Fibroblast of skin of scalp (primary cell): ENCODE measurements around the gene ALPI. TPM values are rescaled to one million over a fixed set of nuclear protein-coding genes. Genes with fewer than 3 reads are reported as not detected.
"Not testable (repeated sequence)": the region's sequence is repeated elsewhere in the genome, so short reads cannot be mapped to it uniquely, and the experiment has no call there.

Source experiments
- DNase-seq: peaks from one replicate; pipeline ENCODE4 v3.0.0-alpha.2; 2013
- polyA plus RNA-seq, 2 experiments: library from polyadenylated mRNA; unstranded; fragments of 120-200 nt; gene quantifications; one replicate each; pipeline ENCODE4 v1.2.1, GENCODE V29; 2013; ENCODE audit not compliant: insufficient read length in 2 of 2

Gene ALPI
- not detected for polyA plus RNA-seq (2013, experiment 1 of 2; ENCODE audit: insufficient read length)
- not detected for polyA plus RNA-seq (2013, experiment 2 of 2; ENCODE audit: insufficient read length)

GRCh38 chr2:232455426-232456255, at the start of gene ALPI:
Gene ALPI (plus strand): TSS chr2:232456153. CDS start chr2:232456200, 47 bp downstream.
- DNase-seq = no peak

DNA sequence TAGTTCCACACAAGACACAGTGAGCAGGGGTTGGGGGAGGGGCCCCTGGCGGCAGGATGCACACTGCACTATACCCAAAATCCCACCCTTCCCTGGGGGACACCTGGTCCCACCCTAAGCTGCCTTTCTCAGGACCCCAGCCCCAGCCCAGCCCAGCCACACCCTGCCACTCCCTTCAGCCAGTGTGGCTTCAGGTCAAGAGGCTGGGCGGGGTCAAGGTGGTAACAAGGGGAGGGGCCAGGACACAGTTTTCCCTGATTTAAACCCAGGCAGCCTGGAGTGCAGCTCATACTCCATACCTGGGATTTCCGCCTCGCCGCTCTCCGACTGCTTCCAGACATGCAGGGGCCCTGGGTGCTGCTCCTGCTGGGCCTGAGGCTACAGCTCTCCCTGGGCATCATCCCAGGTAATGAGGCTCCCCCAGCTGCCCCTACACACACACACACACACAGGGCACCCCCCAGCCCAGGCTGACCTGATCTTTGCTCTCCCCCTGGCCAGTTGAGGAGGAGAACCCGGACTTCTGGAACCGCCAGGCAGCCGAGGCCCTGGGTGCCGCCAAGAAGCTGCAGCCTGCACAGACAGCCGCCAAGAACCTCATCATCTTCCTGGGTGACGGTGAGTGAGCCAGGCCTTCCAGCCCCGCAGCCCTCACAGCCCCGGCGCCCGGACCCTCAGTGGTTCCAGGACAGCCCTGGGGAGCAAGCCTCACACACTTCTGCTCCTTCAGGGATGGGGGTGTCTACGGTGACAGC, 49.2 kb upstream of the ALPI start, which contains the start of gene ALPG:
TSS of gene ALPG (plus strand) at position 289 of the 755 bp plus-strand sequence. CDS start at position 340, 51 bp downstream.
- DNase-seq = no peak

DNA sequence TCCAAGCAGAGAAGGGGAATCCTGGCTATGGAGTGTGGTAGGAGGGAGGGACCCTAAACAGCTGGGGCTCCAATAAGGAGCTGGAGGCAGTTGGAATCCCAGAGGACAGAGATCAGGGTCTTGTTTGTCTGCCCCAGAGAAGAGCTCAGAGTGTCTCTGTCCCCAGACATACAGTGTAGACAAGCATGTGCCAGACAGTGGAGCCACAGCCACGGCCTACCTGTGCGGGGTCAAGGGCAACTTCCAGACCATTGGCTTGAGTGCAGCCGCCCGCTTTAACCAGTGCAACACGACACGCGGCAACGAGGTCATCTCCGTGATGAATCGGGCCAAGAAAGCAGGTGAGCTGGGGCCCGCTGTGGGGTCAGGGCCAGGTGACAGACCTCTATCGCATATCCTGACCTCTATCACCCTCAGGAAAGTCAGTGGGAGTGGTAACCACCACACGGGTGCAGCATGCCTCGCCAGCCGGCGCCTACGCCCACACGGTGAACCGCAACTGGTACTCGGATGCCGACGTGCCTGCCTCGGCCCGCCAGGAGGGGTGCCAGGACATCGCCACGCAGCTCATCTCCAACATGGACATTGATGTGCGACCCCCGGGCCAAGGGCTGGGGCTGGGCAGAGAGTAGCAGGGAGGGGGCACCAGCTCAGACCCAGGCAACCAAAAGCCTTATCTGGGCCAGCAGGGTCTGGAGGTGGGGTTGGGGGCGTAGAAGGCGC, 48.4 kb upstream of the ALPI start:
- DNase-seq = not testable (repeated sequence)

- not testable (repeated sequence) for DNase-seq
These were observed 47.7 kb upstream of the ALPI start for GRCh38 chr2:232408269-232408668.

GRCh38 chr2:232409617-232410016, 46.3 kb upstream of the ALPI start:
- not testable (repeated sequence) for DNase-seq

DNA sequence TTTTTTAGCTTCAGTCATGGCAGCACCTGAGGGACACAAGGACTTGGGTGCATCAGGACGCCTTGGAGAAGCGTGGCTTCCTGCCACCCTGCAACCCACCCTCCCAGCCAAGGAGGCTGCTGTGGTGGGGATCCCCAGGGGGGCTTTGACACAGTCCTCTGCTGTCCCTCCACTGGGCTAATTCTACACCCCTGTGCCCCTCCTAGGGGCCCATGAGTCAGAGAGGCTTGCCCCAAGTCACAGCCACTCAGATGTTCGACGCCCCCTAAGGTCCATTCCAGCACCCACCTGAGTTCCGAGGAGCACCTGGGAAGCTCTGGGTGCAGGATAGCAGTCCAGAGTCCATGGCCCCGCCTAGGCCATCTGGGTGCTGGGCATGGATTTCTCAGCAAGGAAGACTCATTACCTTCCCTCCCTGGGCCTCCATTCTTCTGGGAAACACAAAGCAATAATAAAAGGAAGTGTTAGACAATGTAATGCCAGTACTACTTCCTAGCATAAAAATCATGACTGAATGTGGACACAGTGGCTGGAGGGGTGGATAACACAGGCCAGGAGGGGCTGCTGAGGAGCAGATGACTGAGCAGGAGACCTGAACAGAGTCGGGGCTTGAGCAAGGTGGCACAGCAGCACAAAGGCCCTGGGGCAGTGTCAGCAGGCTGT, 45.6 kb upstream of the ALPI start:
- no peak for DNase-seq

DNA sequence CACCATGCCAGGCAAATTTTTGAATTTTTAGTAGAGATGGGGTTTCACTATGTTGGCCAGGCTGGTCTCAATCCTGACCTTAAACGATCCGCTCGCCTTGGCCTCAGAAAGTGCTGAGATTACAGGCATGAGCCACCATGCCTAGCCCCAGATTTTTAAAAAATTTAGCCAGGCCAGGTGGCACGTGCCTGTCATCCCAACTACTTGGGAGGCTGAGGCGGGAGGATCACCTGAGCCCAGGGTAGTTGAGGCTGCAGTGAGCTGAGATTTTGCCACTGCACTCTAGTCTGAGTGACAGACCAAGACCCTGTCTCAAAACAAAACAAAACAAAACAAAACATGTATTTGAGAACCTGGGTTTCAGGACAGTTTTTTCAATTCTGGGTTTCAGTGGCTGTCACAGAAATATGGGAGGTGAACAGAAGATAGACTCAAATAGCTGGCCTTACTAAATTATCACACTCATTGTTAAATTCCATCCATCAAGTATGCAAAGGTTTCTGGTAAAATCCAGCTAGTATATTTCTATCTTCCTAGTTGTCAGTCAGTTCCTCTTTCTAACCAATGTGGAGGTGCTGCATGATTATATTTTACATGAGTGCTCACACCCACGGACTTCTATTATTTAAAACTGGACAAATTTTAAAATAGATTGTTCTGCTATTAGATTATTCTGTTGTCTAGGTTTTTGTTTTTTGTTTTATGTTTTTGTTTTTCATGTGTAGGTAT, 43.9 kb upstream of the ALPI start:
- DNase-seq = no peak

GRCh38 chr2:232412986-232413385, 43.0 kb upstream of the ALPI start:
- no peak for DNase-seq

- no peak for DNase-seq
These were observed 40.7 kb upstream of the ALPI start for GRCh38 chr2:232415138-232415690.

DNA sequence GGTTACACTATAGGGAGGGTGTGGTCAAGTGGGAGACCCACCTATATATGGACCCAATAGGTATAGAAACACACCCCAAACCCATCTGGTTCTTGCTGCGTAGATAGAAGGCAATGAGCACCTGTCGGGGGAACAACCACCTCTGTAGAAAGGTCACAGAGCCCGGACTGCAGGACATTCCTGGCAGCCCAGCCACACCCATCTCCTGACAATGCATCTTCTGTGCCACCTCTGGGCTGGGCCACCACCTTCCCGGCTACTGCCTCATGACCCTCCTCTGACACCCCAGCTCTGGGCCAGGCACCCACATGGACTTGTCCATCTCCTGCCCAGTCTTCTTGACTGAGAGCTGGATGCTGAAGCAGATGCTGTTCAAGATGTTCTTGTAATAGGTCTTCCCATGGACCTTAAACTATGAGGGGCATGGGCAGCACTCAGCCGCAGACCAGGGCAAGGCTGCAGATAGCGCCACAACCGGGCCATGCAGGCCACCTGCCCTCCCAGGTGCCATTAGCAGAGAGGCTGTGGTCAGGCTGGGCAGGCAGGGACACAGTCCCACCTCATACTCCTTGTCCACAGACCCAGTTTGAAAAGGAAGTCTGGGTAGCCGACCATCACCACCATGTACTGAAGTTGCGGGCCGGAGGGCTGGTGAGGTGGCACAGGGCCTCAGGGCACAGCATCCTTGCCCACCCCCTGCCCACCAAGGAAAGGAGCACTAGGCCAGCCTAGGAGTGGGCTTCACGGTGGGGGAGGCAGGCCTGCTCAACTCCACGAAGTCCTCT, 40.0 kb upstream of the ALPI start:
- DNase-seq = no peak

GRCh38 chr2:232416521-232417470, 39.2 kb upstream of the ALPI start:
- DNase-seq = no peak

DNA sequence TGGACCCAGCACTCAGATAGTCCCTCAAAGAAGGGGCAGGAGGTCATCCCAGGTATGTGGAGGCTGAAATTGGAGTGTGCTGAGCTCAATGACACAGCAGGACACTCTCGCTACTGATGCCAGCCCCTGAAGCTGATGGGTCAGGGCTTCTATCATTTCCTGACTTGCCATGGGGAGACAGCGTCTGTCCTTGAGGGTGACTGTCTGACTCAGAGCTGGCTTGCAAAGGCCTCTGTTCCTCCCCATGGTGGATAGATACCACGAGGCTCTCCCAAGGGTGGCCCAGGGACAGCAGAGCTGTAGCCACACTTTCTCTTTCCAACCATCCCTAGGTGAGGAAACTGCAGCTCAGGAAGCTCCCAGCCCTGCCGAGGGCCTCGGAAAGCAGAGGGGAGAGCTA, 38.5 kb upstream of the ALPI start:
- DNase-seq = no peak

- DNase-seq = no peak
These were observed 37.9 kb upstream of the ALPI start for GRCh38 chr2:232418056-232418455.

- peak; percentile 12 for DNase-seq
These were observed 37.3 kb upstream of the ALPI start for GRCh38 chr2:232418466-232419244.

DNA sequence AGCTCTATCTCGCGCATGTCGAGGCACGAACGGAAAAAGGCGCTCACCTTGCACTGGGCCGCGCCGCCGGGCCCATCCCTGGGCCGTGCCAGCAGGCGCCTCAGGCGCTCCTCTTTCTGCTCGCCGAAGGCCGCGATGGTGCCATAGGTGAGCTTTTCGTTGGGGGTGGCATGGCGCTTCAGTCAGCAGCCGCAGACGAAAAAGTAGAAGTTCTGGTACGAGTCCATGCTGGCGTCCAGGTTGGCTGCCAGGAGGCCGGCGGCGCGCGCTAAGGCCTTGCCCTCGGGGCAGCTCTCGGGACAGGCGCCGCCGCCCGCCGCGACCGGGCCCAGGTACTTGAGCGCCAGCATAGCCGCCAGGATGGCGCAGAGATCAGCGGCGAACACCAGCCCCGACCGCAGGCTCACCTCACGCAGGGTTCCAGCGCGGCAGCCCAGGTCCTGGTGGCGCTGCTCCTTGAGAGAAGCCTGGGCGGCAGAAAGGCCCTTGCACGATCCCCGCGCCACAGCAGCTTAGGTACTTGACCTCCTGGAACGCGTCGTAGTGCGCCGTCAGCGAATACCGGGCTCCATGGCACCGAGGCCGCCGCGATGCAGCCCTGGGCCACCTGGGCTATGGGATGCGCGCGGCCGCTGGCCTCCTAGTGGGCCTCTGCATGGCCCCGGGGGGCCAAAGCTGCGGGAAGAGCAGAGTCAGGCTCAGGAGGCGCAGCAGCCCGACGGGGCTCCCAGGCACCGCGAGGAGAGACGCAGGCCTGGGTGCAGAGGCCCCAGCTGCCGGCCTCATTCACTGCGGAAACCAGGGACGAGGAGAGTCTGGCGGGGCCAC, 36.5 kb upstream of the ALPI start:
- no peak for DNase-seq

GRCh38 chr2:232420073-232420454, 35.9 kb upstream of the ALPI start:
- no peak for DNase-seq

DNA sequence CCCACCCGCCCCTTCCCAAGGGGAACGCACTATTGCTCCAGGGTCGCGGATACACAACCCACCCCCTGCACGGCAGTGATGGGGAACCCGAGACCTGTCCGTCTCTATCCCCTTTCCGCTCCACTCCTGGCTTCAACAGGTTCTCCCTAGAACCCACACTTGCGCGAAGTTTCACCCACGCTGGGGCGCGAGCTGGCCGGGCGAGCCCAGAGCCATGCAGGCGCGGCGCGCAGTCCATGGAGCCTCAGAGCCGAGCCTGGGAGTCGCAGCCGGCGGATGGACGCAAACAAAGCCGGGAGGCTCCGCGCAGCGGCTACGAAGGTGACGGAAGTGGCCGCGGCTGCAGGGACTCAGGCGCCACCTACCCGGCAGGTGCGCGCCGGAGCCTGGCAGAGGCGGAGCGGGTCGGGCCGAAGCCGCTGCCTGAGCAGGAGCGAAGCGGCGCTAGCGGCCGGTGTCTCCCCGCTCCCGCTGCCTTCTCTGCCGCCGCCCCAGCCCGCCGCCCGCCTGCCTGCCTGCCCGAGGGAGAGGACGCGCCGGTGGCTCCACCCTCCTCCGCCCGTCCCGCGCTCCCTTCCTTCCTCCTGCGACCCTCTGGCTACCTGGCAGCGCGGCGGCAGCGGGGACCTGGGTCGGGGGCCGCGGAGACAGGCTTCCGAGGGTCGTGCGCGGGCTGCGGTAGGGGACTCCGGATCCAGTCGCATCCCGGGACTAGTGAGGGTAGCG, 35.3 kb upstream of the ALPI start:
- DNase-seq = no peak
